ENCODE results near the gene FUT9. TPM values are rescaled to one million over a fixed set of nuclear protein-coding genes. Genes with fewer than 3 reads are reported as not detected.

The FUT9 gene
- total and polyA plus RNA-seq, 10 of the 15 experiments (the other 5 are each of a cell fraction or from before 2014, with no cell fraction given), result not detected

GRCh38 chr6:96237638-96238347, 222.0 kb downstream of the FUT9 start:
- no peak overlapping the region for H3K4me2 ChIP-seq (ENCODE audit: control insufficient read depth, insufficient read depth)
- 0% methylated on average over 3 of the region's 3 CpGs for WGBS (ENCODE audit: insufficient coverage, insufficient replicate concordance, low lambda C conversion rate, missing lambda C conversion rate)
- H3K27ac ChIP-seq (ENCODE audit: control insufficient read depth, insufficient read depth), result no peak overlapping the region
- H3K9ac ChIP-seq (ENCODE audit: control insufficient read depth, insufficient read depth, low read length), result no peak overlapping the region
- ChIA-PET CTCF (no interaction called here), POLR2A (no interaction called here), RAD21 (ENCODE audit: unreplicated experiment) (no interaction called here), SMC1A (ENCODE audit: uncharacterized antibody, unreplicated experiment) (no interaction called here)
- TF ChIP-seq ASH2L (IDR thresholded peaks at IDR 0.05; ENCODE audit: borderline replicate concordance, low read depth) (no peak), ATF3 (IDR thresholded peaks at IDR 0.05; ENCODE audit: borderline replicate concordance, extremely low read depth, low read depth, low read length) (no peak), USF1 (IDR thresholded peaks at IDR 0.05; ENCODE audit: borderline replicate concordance, extremely low read length, insufficient read depth, low read depth, low read length) (no peak), WRNIP1 (IDR thresholded peaks at IDR 0.05; ENCODE audit: borderline replicate concordance, low read depth, low read length) (no peak), E2F8 (IDR thresholded peaks at IDR 0.05; ENCODE audit: low read depth, partially characterized antibody) (no peak), LARP7 (IDR thresholded peaks at IDR 0.05) (no peak), ATF2 (IDR thresholded peaks at IDR 0.05; ENCODE audit: low read length) (no peak)
- in situ Hi-C loops (cut with MboI), result no loop called here
- no peaks in the 10 kb centered on the region for H3K36me3 ChIP-seq (ENCODE audit: control insufficient read depth in 2 of 2, insufficient read depth in 2 of 2, low read length in 1 of 2)
- H3K27me3 ChIP-seq (replicated peaks in 1 of 2; ENCODE audit: control insufficient read depth in 2 of 2, insufficient read depth in 2 of 2, low read length in 1 of 2), result no peaks in the 10 kb centered on the region
- H4K20me1 ChIP-seq (ENCODE audit: control insufficient read depth, insufficient read depth), result no peaks in the 10 kb centered on the region
- no peak overlapping the region for H2AFZ ChIP-seq (ENCODE audit: control insufficient read depth, low read depth, low read length)
- BruUV-seq (replicated peaks), result no TSS peak
- FAIRE-seq, result no peak
- no peaks in the 10 kb centered on the region for H3K9me3 ChIP-seq (replicated peaks; ENCODE audit: control insufficient read depth, insufficient read depth, low read length)
- intact Hi-C loops (cut with micrococcal nuclease; ENCODE audit: unreplicated experiment), result no loop called here
- no peaks in the 10 kb centered on the region for H3K79me2 ChIP-seq (ENCODE audit: control insufficient read depth, insufficient read depth, low read length)
- no peaks in the 10 kb centered on the region for H3K4me1 ChIP-seq (ENCODE audit: control insufficient read depth, insufficient read depth, low read length)
- no peak for ATAC-seq
- no peak for DNase-seq (ENCODE audit: low read depth, low spot score)
- no peak overlapping the region for H3K4me3 ChIP-seq

Data from GM12878 (cell line).